Measurements from ENCODE around the gene EXOC4.

DNA sequence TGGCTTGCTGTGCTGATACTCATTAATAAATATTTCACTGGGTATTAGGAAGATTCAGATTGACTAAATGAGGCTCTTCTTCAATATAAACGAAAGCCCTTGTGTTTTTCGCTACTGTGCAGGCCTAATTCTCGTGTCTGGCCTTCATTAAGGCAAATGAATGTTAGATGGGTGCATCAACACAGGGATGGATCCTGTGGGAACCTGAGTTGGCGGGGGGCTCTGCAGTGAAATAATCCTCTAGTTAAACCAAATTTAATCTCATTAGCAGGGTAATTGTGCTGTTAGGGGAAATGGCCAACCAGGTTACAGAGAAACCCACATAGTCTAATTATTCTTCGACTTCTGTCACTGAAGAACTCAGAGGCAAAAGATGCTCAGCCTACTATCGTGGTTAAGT is 548.5 kb downstream of the EXOC4 start:
- TF ChIP-seq YY1 (IDR thresholded peaks at IDR 0.05; ENCODE audit: insufficient read depth, insufficient read length) (no peak), ZNF274 (IDR thresholded peaks at IDR 0.05; ENCODE audit: low read depth, low read length) (no peak), SUZ12 (IDR thresholded peaks at IDR 0.05; ENCODE audit: extremely low read depth, insufficient read depth, insufficient read length) (no peak)

Data from NT2/D1 (cell line).